Measurements from ENCODE around the gene ERCC5.

DNA sequence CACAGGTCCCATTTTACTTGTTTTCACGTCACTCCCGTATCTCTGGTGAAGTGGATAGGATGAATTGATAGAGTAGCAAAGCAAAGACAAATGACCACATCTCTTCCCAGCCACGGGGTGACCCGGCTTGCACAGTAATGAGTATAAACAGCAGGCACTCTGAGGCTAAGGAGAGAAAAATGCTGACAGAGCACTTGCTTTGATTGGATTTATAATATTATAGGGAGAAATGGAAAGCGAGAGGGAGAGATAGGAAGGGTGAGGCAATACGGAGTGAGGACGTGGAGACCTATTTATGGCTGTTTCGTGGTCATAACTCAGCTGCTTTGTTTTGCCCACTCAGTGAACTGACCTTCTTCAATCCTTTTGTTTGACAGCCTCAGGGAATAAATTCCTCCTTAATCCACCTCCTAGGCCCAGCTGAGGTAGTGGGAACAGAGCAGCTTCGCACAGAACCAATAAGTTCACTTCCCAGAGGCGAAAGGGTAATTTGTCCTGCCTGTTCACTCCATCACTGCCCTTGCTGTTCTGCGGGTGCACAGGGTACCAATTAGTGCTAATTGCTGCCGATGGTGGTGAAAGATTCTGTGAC is 68.6 kb downstream of the ERCC5 start:
- TF ChIP-seq EZH2 (IDR thresholded peaks at IDR 0.05; ENCODE audit: insufficient read depth, poor library complexity, severe bottlenecking) (no peak), EZH2phosphoT487 (IDR thresholded peaks at IDR 0.05; ENCODE audit: insufficient read depth, low read depth) (no peak)

Measured in GM23248 (cell line).